Aorta (tissue), 5 donors: ENCODE results near the gene SLC27A6. TPM values are rescaled to one million over a fixed set of nuclear protein-coding genes. Genes with fewer than 3 reads are reported as not detected.

Source experiments
- ATAC-seq: fragments of 200-7000 bp; cut with Tn5 transposase; one replicate; pipeline ENCODE4 v1.9.1; 2022; ENCODE audit warnings: moderate library complexity; ENCODE audit not compliant: low FRiP score
- DNase-seq, 2 donors: peaks; one replicate each; pipeline ENCODE4 v3.0.0-alpha.2; 2020
- H3K27ac ChIP-seq, 2 donors: one replicate each; pipeline ENCODE4 v1.5.1; 2013; ENCODE audit warnings: low read length in 2 of 2, mild to moderate bottlenecking in 2 of 2, moderate library complexity in 2 of 2, control low read depth in 1 of 2, inconsistent platforms in 1 of 2, low read depth in 1 of 2
- H3K27me3 ChIP-seq, 2 donors: one replicate each; pipeline ENCODE4 v1.6.1; 2013; ENCODE audit warnings: control low read depth in 1 of 2, low read length in 1 of 2, mild to moderate bottlenecking in 1 of 2, moderate library complexity in 1 of 2; ENCODE audit not compliant: insufficient read depth in 2 of 2, control insufficient read depth in 1 of 2
- H3K36me3 ChIP-seq, 2 donors: one replicate each; pipeline ENCODE4 v1.6.1; 2013; ENCODE audit warnings: control low read depth in 1 of 2, low read length in 1 of 2, mild to moderate bottlenecking in 1 of 2; ENCODE audit not compliant: insufficient read depth in 2 of 2, control insufficient read depth in 1 of 2
- H3K4me1 ChIP-seq, 2 donors: one replicate each; pipeline ENCODE4 v1.6.1; 2013; ENCODE audit warnings: low read length in 2 of 2, control low read depth in 1 of 2, mild to moderate bottlenecking in 1 of 2, moderate library complexity in 1 of 2; ENCODE audit not compliant: insufficient read depth in 2 of 2, control insufficient read depth in 1 of 2
- H3K4me3 ChIP-seq, 2 donors: one replicate each; pipeline ENCODE4 v1.5.1; 2013; ENCODE audit warnings: low read length in 2 of 2, control low read depth in 1 of 2, mild to moderate bottlenecking in 1 of 2
- H3K9me3 ChIP-seq: one replicate; pipeline ENCODE4 v1.6.1; 2013; ENCODE audit warnings: mild to moderate bottlenecking, low read length; ENCODE audit not compliant: control insufficient read depth
- WGBS, 2 donors: extraction: QIAGEN DNeasy Blood & Tissue Kit; methylation state at CpG; one replicate each; pipeline ENCODE4 v1.1.7; 2013; 5-methylcytosine and 5-hydroxymethylcytosine counted together
- intact Hi-C, 2 donors: fragments of 100-400 bp; cut with DNase I; formaldehyde crosslinking; loops; one replicate each; pipeline versions ENCODE4 v1.14.2 to v1.15.0; 2022
- polyA plus RNA-seq, 2 donors: library from polyadenylated mRNA; stranded (reverse); fragments of 200-250 nt; gene quantifications; one replicate each; pipeline ENCODE4 v1.2.3, GENCODE V29; 2013
- total RNA-seq, 2 donors: library from RNA; stranded (reverse); fragmentation: NEBNext Ultra II Directional; extraction: Animal tissue kit (Norgen Biotek cat#: 25700); gene quantifications; one replicate each; pipeline ENCODE4 v1.2.1, GENCODE V29; 2021
- donor health status: healthy with polysubstance abuse.
- donor health status: Bipolar disorder and iron deficiency.
- donor health status: DM: no; HTN: no; CAD: no.
- donor health status: DM: no; HTN: no; CAD: no.
- donor health status: DM: yes; HTN: yes; CAD: no.

The SLC27A6 gene
- total and polyA plus RNA-seq, 4 donors = 0.16 to 0.24 TPM; not detected in 2

DNA sequence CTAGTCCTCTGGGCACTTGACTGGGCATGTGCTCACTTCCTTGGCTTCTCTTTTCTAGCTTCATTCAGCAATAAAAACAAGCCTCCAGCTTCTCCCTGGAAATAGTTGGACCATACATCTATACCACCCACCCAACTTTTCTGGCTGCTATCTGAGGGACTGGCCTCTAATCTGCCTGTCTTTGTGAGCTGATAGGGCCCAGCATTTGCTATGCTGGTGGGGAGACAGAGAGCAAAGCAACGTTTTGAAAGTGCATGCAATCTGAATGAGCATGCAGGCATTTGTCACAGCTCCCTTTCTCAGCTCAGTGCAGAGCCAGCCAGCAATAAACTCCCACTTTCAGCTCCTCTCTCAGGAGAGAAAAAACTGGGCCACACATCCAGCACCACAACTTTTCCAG lies 78.6 kb downstream of the SLC27A6 start:
- Histone ChIP-seq H3K27ac (no peak overlapping the region), H3K4me1 (no peaks in the 10 kb centered on the region), H3K27me3 (no peaks in the 10 kb centered on the region), H3K36me3 (no peaks in the 10 kb centered on the region), H3K9me3 (peaks cover 5% of the 10 kb centered on the region), H3K4me3 (no peak overlapping the region)
- intact Hi-C loops = no loop called here
- ATAC-seq (no peak), DNase-seq (no peak)
- WGBS, 2 donors = 14 to 19% methylated on average over 1 of the region's 1 CpG

- Histone ChIP-seq H3K27me3 (no peaks in the 10 kb centered on the region), H3K27ac (no peak overlapping the region), H3K4me1 (no peaks in the 10 kb centered on the region), H3K36me3 (no peaks in the 10 kb centered on the region), H3K9me3 (peaks cover 5% of the 10 kb centered on the region), H3K4me3 (no peak overlapping the region)
- DNase-seq = no peak
- intact Hi-C loops = no loop called here
- no peak for ATAC-seq
These were observed 80.9 kb downstream of the SLC27A6 start for GRCh38 chr5:129046151-129046550.

GRCh38 chr5:129048509-129048908 lies 83.2 kb downstream of the SLC27A6 start:
- no peaks in the 10 kb centered on the region for H3K4me1 ChIP-seq
- H3K9me3 ChIP-seq = peaks cover 5% of the 10 kb centered on the region
- no peak for ATAC-seq
- H3K27me3 ChIP-seq = no peaks in the 10 kb centered on the region
- H3K4me3 ChIP-seq = no peak overlapping the region
- intact Hi-C loops = no loop called here
- no peak for DNase-seq
- no peaks in the 10 kb centered on the region for H3K36me3 ChIP-seq
- WGBS, 2 donors = 50 to 71% methylated on average over 2 of the region's 2 CpGs
- H3K27ac ChIP-seq = no peak overlapping the region

DNA sequence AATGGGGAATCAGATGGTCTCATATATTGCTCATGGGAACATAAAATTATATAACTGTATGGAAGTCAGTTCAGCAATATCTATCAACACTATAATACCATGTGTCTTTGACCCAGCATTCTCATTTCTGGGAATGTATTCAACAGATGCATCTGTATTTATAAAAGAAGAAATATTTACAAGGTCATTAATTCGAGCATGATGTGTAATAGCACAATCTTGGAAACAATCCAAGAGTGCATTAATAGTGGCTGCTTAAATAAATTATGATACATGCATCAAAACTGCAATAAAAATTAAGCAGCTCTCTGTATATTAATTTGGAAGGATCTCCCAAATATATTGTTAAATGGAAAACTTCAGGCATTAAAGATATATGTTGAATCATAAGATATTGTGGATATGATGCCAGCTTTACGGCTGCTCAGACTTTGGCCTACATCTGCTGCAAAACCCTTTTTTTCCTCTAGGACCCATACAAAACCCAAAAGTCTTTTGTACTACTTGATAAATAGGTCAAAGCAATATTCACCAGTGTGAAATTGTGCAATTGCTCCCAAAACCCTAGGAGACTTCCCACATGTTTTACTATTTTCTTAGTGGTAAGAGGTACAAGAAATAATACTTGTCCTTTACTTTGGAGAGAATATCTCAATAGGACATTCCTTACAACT lies 84.0 kb downstream of the SLC27A6 start:
- no peaks in the 10 kb centered on the region for H3K27me3 ChIP-seq
- H3K4me1 ChIP-seq = no peaks in the 10 kb centered on the region
- ATAC-seq = no peak
- no peak overlapping the region for H3K4me3 ChIP-seq
- H3K36me3 ChIP-seq = no peaks in the 10 kb centered on the region
- intact Hi-C loops = no loop called here
- 79 to 83% methylated on average over 2 of the region's 2 CpGs for WGBS, 2 donors
- no peak overlapping the region for H3K27ac ChIP-seq
- peaks cover 1% of the 10 kb centered on the region for H3K9me3 ChIP-seq
- no peak for DNase-seq

GRCh38 chr5:129051283-129051682 lies 86.0 kb downstream of the SLC27A6 start:
- H3K4me1 ChIP-seq = no peaks in the 10 kb centered on the region
- H3K4me3 ChIP-seq = no peak overlapping the region
- H3K27me3 ChIP-seq = no peaks in the 10 kb centered on the region
- 47 to 66% methylated on average over 4 of the region's 4 CpGs for WGBS, 2 donors
- H3K9me3 ChIP-seq = peaks cover 3% of the 10 kb centered on the region
- intact Hi-C loops = no loop called here
- no peak for ATAC-seq
- no peak for DNase-seq
- H3K36me3 ChIP-seq = no peaks in the 10 kb centered on the region
- no peak overlapping the region for H3K27ac ChIP-seq

DNA sequence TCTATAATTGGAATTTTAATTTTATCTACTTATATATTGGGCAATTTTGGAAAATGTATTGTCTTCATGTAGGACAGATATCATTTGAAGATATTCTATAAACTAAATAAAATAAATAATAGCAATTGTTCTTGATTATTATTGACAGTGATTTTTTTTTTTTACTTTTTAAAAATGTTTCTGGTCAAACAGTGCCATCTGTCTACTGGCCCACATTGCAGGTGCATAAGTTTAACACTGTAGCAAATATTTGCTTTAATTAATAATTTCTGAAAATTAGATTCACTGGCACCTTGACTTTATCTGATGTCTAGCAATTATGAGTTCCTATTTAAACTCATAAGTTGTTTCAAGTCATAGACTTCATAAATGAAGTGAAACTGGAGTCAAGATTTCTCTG lies 88.2 kb downstream of the SLC27A6 start:
- Histone ChIP-seq H3K4me1 (no peaks in the 10 kb centered on the region), H3K9me3 (peaks cover 3% of the 10 kb centered on the region), H3K27me3 (no peaks in the 10 kb centered on the region), H3K4me3 (no peak overlapping the region), H3K27ac (no peak overlapping the region), H3K36me3 (no peaks in the 10 kb centered on the region)
- ATAC-seq (no peak), DNase-seq (no peak)
- intact Hi-C loops = no loop called here

GRCh38 chr5:129057329-129057728 lies 92.0 kb downstream of the SLC27A6 start:
- DNase-seq = no peak
- H3K36me3 ChIP-seq = no peaks in the 10 kb centered on the region
- no peak for ATAC-seq
- H3K9me3 ChIP-seq = peaks cover 3% of the 10 kb centered on the region
- H3K27ac ChIP-seq = no peak overlapping the region
- intact Hi-C loops = no loop called here
- no peaks in the 10 kb centered on the region for H3K27me3 ChIP-seq
- WGBS, 2 donors = 82 to 88% methylated on average over 3 of the region's 3 CpGs
- no peaks in the 10 kb centered on the region for H3K4me1 ChIP-seq
- no peak overlapping the region for H3K4me3 ChIP-seq

GRCh38 chr5:129061849-129062248 lies 96.6 kb downstream of the SLC27A6 start:
- Histone ChIP-seq H3K27ac (no peak overlapping the region), H3K4me3 (no peak overlapping the region), H3K9me3 (peaks cover 1% of the 10 kb centered on the region), H3K27me3 (no peaks in the 10 kb centered on the region), H3K36me3 (no peaks in the 10 kb centered on the region), H3K4me1 (no peaks in the 10 kb centered on the region)
- 66 to 71% methylated on average over 2 of the region's 2 CpGs for WGBS, 2 donors
- no peak for ATAC-seq
- no peak for DNase-seq
- intact Hi-C loops = no loop called here

- no peak overlapping the region for H3K4me3 ChIP-seq
- ATAC-seq = no peak
- DNase-seq = no peak
- no peaks in the 10 kb centered on the region for H3K36me3 ChIP-seq
- WGBS, 2 donors = 3 to 9% methylated on average over 1 of the region's 1 CpG
- H3K27ac ChIP-seq = no peak overlapping the region
- H3K9me3 ChIP-seq = no peaks in the 10 kb centered on the region
- H3K4me1 ChIP-seq = no peaks in the 10 kb centered on the region
- H3K27me3 ChIP-seq = no peaks in the 10 kb centered on the region
- intact Hi-C loops = no loop called here
These were observed 98.3 kb downstream of the SLC27A6 start for GRCh38 chr5:129063483-129064113.
